Hepatocyte (in vitro differentiated cells): ENCODE data around the gene TAS2R20.

Source experiments
- CTCF ChIP-seq: fragments of 200-600 bp; sonication (generic); IDR thresholded peaks from 2 replicates; pipeline ENCODE4 v1.5.1; 2016; ENCODE audit warnings: antibody characterized with exemption, mild to moderate bottlenecking; ENCODE audit not compliant: poor library complexity
- EZH2 ChIP-seq: fragments of 200-600 bp; sonication (generic); IDR thresholded peaks from 2 replicates; pipeline ENCODE4 v1.6.1; 2016; ENCODE audit warnings: antibody characterized with exemption, mild to moderate bottlenecking, borderline replicate concordance

- TF ChIP-seq CTCF (no peak), EZH2 (no peak)
Observed at GRCh38 chr12:10989107-10989506, 9.0 kb downstream of the TAS2R20 start.
